ENCODE data around the gene ARHGEF25.

DNA sequence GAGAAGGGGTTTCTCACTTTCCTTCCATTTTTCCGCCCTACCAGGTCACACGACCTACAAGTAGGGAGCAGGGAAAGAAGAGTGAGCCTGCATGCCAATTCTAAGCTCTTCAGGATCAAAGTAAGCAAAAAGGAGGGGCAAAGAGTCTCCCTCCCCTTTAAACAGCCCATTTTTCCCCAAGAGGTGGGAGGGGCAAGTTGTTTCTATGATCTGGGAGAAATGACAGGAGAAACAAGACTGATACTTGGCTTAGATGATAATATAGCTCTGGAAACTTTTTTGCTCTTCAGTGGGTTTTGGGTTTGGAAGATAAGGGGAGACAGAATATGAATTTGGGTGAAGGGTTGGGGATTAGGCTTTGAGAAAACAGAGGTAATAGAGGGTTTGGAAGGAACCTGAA is 4.8 kb upstream of the ARHGEF25 start:
- TF ChIP-seq POLR2AphosphoS5 (IDR thresholded peaks at IDR 0.05; ENCODE audit: low read depth, low read length) (no peak), TAF1 (IDR thresholded peaks at IDR 0.05; ENCODE audit: borderline replicate concordance, insufficient read depth, low read length) (no peak), SIN3A (IDR thresholded peaks at IDR 0.05; ENCODE audit: borderline replicate concordance, insufficient read depth, low read length) (no peak)

Measured in PFSK-1 (cell line).